CD8-positive, alpha-beta memory T cell (primary cell): ENCODE measurements around the gene ZNF613. TPM values are rescaled to one million over a fixed set of nuclear protein-coding genes. Genes with fewer than 3 reads are reported as not detected.
"Not testable (repeated sequence)": the region's sequence is repeated elsewhere in the genome, so short reads cannot be mapped to it uniquely, and the experiment has no call there.

Experiments
- CTCF ChIA-PET: fragments of 350-600 bp; sonication (Branson Sonifier 250); formaldehyde crosslinking; loops from one replicate; lab custom pipeline; 2021; ENCODE audit warnings: antibody characterized with exemption; lab: Charles Lee
- POLR2A ChIA-PET: fragments of 350-600 bp; sonication (Branson Sonifier 250); formaldehyde crosslinking; loops from one replicate; lab custom pipeline; 2021; ENCODE audit warnings: antibody characterized with exemption; lab: Charles Lee
- DNase-seq, 5 donors: peaks; one replicate each; pipeline versions ENCODE4 v3.0.0 to v3.0.0-alpha.2; 2020 to 2022; ENCODE audit warnings: mixed read lengths in 1 of 5
- H3K27ac ChIP-seq: one replicate; pipeline ENCODE4 v1.7.0; 2013; ENCODE audit warnings: low read depth, mild to moderate bottlenecking, low read length, moderate library complexity
- H3K27me3 ChIP-seq: 2 replicates; pipeline ENCODE4 v1.7.0; 2013; ENCODE audit warnings: low read length, mild to moderate bottlenecking; ENCODE audit not compliant: insufficient read depth, poor library complexity, severe bottlenecking
- H3K36me3 ChIP-seq: 2 replicates; pipeline ENCODE4 v1.7.0; 2013; ENCODE audit warnings: mild to moderate bottlenecking, low read length, moderate library complexity; ENCODE audit not compliant: insufficient read depth
- H3K4me1 ChIP-seq: 2 replicates; pipeline ENCODE4 v1.7.0; 2013; ENCODE audit warnings: mild to moderate bottlenecking, low read length, moderate library complexity; ENCODE audit not compliant: insufficient read depth
- H3K4me3 ChIP-seq: 2 replicates; pipeline ENCODE4 v1.7.0; 2013; ENCODE audit warnings: mild to moderate bottlenecking, low read length
- H3K9me3 ChIP-seq: 2 replicates; pipeline ENCODE4 v1.7.0; 2013; ENCODE audit warnings: mild to moderate bottlenecking, low read length
- H3K27ac Mint-ChIP-seq, 8 donors: one replicate each; pipeline ENCODE4 v1.8.0; 2020 to 2021; ENCODE audit warnings: mixed read lengths in 8 of 8, mild to moderate bottlenecking in 6 of 8, inconsistent platforms in 3 of 8, moderate library complexity in 3 of 8
- H3K27me3 Mint-ChIP-seq, 2 donors: one replicate each; pipeline ENCODE4 v1.8.0; 2020 to 2021; ENCODE audit warnings: mixed read lengths in 2 of 2, mild to moderate bottlenecking in 1 of 2, moderate library complexity in 1 of 2
- H3K36me3 Mint-ChIP-seq, 3 donors: one replicate each; pipeline ENCODE4 v1.8.0; 2020 to 2021; ENCODE audit warnings: mixed read lengths in 3 of 3, inconsistent platforms in 1 of 3, mild to moderate bottlenecking in 1 of 3
- H3K4me1 Mint-ChIP-seq, 3 donors: one replicate each; pipeline ENCODE4 v1.8.0; 2020 to 2021; ENCODE audit warnings: mixed read lengths in 3 of 3, inconsistent platforms in 1 of 3, mild to moderate bottlenecking in 1 of 3
- H3K4me3 Mint-ChIP-seq, 7 donors: one replicate each; pipeline ENCODE4 v1.8.0; 2020 to 2021; ENCODE audit warnings: mixed read lengths in 7 of 7, mild to moderate bottlenecking in 6 of 7, moderate library complexity in 4 of 7, inconsistent platforms in 2 of 7
- H3K9me3 Mint-ChIP-seq, 5 donors: one replicate each; pipeline ENCODE4 v1.8.0; 2020 to 2022; ENCODE audit warnings: mixed read lengths in 5 of 5, mild to moderate bottlenecking in 3 of 5, moderate library complexity in 2 of 5, inconsistent platforms in 1 of 5
- polyA plus RNA-seq: library from polyadenylated mRNA; unstranded; fragments of 300-500 nt; fragmentation: Illumina TruSeq; gene quantifications from one replicate; pipeline ENCODE4 v1.2.3, GENCODE V29; 2021
- total RNA-seq, 2 experiments: library from RNA; stranded (reverse); gene quantifications; one replicate each; pipeline ENCODE4 v1.2.3, GENCODE V29; 2021

ZNF613 gene
- total and polyA plus RNA-seq, 3 experiments from 2014 or later: 3.5 to 4.6 (median 3.5) TPM

DNA sequence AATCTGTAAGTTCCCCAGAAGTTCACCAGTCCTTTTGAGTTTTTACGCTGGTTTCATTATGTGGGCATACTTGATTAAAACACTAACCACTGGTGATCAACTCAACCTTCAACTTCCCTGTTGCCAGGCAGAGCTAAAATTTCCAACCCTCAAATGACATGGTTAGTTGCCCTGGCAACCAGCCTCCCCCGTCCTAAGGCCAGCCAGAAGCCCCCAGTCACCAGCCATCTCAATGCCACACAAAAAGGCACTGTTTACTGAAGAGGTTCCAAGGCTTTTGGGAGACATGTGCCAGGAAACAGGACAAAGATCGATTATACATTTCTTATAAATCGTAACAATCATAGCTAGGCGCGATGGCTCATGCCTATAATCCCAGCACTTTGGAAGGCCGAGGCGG is 24.1 kb upstream of the ZNF613 start:
- ChIA-PET POLR2A (no interaction called here), CTCF (no interaction called here)
- no peak for DNase-seq
- peaks cover 18 to 78% (median 62%) of the 10 kb centered on the region in 3 donors for H3K36me3 Mint-ChIP-seq
- H3K4me3 Mint-ChIP-seq: peak overlapping the region; percentile 90 to 100 (median 99)
- no peaks in the 10 kb centered on the region for H3K27me3 ChIP-seq
- peaks cover 20 to 37% (median 27%) of the 10 kb centered on the region in 3 donors for H3K4me1 Mint-ChIP-seq
- H3K27me3 Mint-ChIP-seq: peaks cover 13 to 17% of the 10 kb centered on the region in 2 donors
- peaks cover 21% of the 10 kb centered on the region for H3K36me3 ChIP-seq
- H3K4me1 ChIP-seq: peaks cover 14% of the 10 kb centered on the region
- peak overlapping the region; percentile 8 for H3K4me3 ChIP-seq
- H3K27ac ChIP-seq: no peak overlapping the region
- peaks cover 31 to 91% (median 78%) of the 10 kb centered on the region in 5 donors for H3K9me3 Mint-ChIP-seq
- peaks cover 41% of the 10 kb centered on the region for H3K9me3 ChIP-seq
- peak overlapping the region in 1 of 8 donors; percentile 80 for H3K27ac Mint-ChIP-seq

- peaks cover 17 to 70% (median 53%) of the 10 kb centered on the region in 3 donors for H3K36me3 Mint-ChIP-seq
- peaks cover 35 to 89% (median 74%) of the 10 kb centered on the region in 5 donors for H3K9me3 Mint-ChIP-seq
- H3K27ac ChIP-seq: peak within 1 kb of the TSS; percentile 87
- peaks cover 23 to 26% of the 10 kb centered on the region in 2 donors for H3K27me3 Mint-ChIP-seq
- ChIA-PET CTCF (no interaction called here), POLR2A (no interaction called here)
- H3K4me3 ChIP-seq: peak within 1 kb of the TSS; percentile 95
- peak within 1 kb of the TSS; percentile 1 to 97 (median 96) for H3K27ac Mint-ChIP-seq
- peak; percentile 56 to 86 (median 73) for DNase-seq
- peaks cover 9% of the 10 kb centered on the region for H3K36me3 ChIP-seq
- peak within 1 kb of the TSS; percentile 90 to 100 (median 99) for H3K4me3 Mint-ChIP-seq
- peaks cover 20 to 37% (median 27%) of the 10 kb centered on the region in 3 donors for H3K4me1 Mint-ChIP-seq
- H3K27me3 ChIP-seq: no peaks in the 10 kb centered on the region
- peaks cover 32% of the 10 kb centered on the region for H3K9me3 ChIP-seq
- H3K4me1 ChIP-seq: peaks cover 14% of the 10 kb centered on the region
Observed at GRCh38 chr19:51904331-51905165, 22.7 kb upstream of the ZNF613 start, which contains the start of gene ZNF649. TSS of gene ZNF649 (minus strand) at chr19:51905017. CDS start at chr19:51900107, 4,910 bp downstream.

DNA sequence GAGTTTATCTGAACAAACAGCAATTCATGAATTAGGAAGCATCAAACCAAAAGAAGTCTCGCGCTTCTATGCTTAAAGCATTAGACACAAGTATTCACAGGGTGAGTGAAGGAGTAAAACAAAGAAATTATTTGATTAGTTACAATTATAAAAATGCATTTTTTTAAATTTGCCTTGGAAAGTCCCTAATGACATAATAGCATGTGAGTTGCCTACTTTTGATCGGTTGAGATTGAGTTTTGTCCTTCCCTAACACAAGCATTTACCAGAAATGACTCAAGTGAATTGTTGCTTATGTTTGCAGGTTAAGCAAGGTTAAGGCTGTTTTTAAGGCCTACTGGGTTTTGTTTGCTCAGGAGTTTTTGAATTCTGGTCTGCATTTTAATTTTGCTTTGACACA is 22.1 kb upstream of the ZNF613 start:
- CTCF ChIA-PET: no interaction called here
- H3K27me3 ChIP-seq: no peaks in the 10 kb centered on the region
- POLR2A ChIA-PET: no interaction called here
- peaks cover 3% of the 10 kb centered on the region for H3K36me3 ChIP-seq
- Mint-ChIP-seq H3K4me1 (peaks cover 18 to 35% (median 27%) of the 10 kb centered on the region in 3 donors), H3K27me3 (peaks cover 28 to 29% of the 10 kb centered on the region in 2 donors), H3K9me3 (peaks cover 39 to 88% (median 72%) of the 10 kb centered on the region in 5 donors), H3K27ac (peak overlapping the region in 7 of 8 donors; percentile 1 to 97 (median 96)), H3K36me3 (peaks cover 11 to 66% (median 48%) of the 10 kb centered on the region in 3 donors), H3K4me3 (peak overlapping the region; percentile 90 to 100 (median 99))
- peak overlapping the region; percentile 8 for H3K4me3 ChIP-seq
- peaks cover 14% of the 10 kb centered on the region for H3K4me1 ChIP-seq
- DNase-seq: no peak
- H3K9me3 ChIP-seq: peaks cover 26% of the 10 kb centered on the region
- no peak overlapping the region for H3K27ac ChIP-seq

DNA sequence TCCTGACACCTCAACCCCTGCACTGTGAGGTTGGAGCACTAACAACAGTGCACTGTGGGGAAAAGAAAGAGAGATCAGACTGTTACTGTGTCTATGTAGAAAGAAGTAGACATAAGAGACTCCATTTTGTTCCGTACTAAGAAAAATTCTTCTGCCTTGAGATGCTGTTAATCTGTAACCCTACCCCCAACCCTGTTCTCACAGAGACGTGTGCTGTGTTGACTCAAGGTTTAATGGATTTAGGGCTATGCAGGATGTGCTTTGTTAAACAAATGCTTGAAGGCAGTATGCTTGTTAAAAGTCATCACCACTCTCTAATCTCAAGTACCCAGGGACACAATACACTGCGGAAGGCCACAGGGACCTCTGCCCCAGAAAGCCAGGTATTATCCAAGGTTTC is 21.6 kb upstream of the ZNF613 start:
- H3K4me3 Mint-ChIP-seq: peak overlapping the region in 5 of 7 donors; percentile 13 to 99 (median 27)
- Histone ChIP-seq H3K4me3 (peak overlapping the region; percentile 8), H3K9me3 (peaks cover 22% of the 10 kb centered on the region), H3K4me1 (peaks cover 14% of the 10 kb centered on the region)
- H3K4me1 Mint-ChIP-seq: peaks cover 18 to 33% (median 27%) of the 10 kb centered on the region in 3 donors
- peaks cover 9 to 65% (median 45%) of the 10 kb centered on the region in 3 donors for H3K36me3 Mint-ChIP-seq
- H3K27ac ChIP-seq, H3K27me3 ChIP-seq, DNase-seq, H3K27ac Mint-ChIP-seq, CTCF ChIA-PET, POLR2A ChIA-PET, H3K36me3 ChIP-seq: not testable (repeated sequence)
- peaks cover 39 to 88% (median 72%) of the 10 kb centered on the region in 5 donors for H3K9me3 Mint-ChIP-seq
- peaks cover 32% of the 10 kb centered on the region in 2 donors for H3K27me3 Mint-ChIP-seq

DNA sequence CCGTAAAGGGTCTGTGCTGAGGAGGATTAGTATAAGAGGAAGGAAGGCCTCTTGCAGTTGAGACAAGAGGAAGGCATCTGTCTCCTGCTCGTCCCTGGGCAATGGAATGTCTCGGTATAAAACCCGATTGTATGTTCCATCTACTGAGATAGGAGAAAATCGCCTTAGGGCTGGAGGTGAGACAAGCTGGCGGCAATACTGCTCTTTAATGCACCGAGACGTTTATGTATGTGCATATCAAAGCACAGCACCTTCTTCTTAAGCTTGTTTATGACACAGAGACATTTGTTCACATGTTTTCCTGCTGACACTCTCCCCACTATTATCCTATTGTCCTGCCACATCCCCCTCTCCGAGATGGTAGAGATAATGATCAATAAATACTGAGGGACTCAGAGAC is 21.2 kb upstream of the ZNF613 start:
- Mint-ChIP-seq H3K4me1 (peaks cover 18 to 29% (median 27%) of the 10 kb centered on the region in 3 donors), H3K9me3 (peaks cover 39 to 85% (median 72%) of the 10 kb centered on the region in 5 donors), H3K36me3 (peaks cover 9 to 65% (median 40%) of the 10 kb centered on the region in 3 donors), H3K4me3 (peak overlapping the region in 5 of 7 donors; percentile 8 to 51 (median 37)), H3K27ac (peak overlapping the region in 1 of 8 donors; percentile 57), H3K27me3 (peaks cover 32 to 33% of the 10 kb centered on the region in 2 donors)
- H3K4me3 ChIP-seq, CTCF ChIA-PET, H3K36me3 ChIP-seq, DNase-seq, H3K27ac ChIP-seq, POLR2A ChIA-PET, H3K27me3 ChIP-seq: not testable (repeated sequence)
- Histone ChIP-seq H3K9me3 (peaks cover 17% of the 10 kb centered on the region), H3K4me1 (peaks cover 14% of the 10 kb centered on the region)

- Mint-ChIP-seq H3K4me1 (peaks cover 14 to 22% (median 21%) of the 10 kb centered on the region in 3 donors), H3K36me3 (peaks cover 4 to 54% (median 26%) of the 10 kb centered on the region in 3 donors), H3K9me3 (peaks cover 45 to 83% (median 72%) of the 10 kb centered on the region in 5 donors), H3K27me3 (peaks cover 32 to 38% of the 10 kb centered on the region in 2 donors)
- CTCF ChIA-PET, H3K4me3 ChIP-seq, H3K9me3 ChIP-seq, H3K27ac ChIP-seq, H3K27me3 ChIP-seq, POLR2A ChIA-PET, H3K4me3 Mint-ChIP-seq, DNase-seq, H3K27ac Mint-ChIP-seq, H3K36me3 ChIP-seq: not testable (repeated sequence)
- peaks cover 12% of the 10 kb centered on the region for H3K4me1 ChIP-seq
Observed at GRCh38 chr19:51907981-51908380, 19.3 kb upstream of the ZNF613 start.

DNA sequence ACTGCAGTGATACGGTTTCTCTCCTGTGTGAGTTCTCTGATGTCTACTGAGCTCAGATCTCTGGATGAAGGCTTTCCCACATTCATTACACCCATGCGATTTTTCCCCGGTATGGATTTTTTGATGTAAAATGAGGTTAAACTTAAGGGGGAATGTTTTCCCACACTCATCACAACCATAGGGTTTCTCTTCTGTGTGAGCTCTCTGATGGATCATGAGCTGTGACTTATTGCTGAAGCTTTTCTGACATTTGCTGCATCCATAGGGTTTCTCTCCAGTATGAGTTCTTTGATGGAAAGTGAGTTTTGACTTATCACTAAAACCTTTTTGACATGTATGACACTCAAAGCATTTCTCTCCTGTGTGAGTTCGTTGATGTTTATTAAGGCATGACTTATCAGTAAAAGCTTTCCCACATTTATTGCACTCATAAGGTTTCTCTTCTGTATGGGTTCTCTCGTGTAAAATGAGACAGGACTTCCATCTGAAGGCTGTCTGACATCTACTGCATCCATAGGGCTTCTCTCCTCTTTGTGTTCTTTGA is 11.9 kb upstream of the ZNF613 start:
- peaks cover 9 to 41% (median 18%) of the 10 kb centered on the region in 3 donors for H3K36me3 Mint-ChIP-seq

More for the DNA sequence above, 11.9 kb upstream of the ZNF613 start:
- Histone ChIP-seq H3K36me3 (no peaks in the 10 kb centered on the region), H3K4me1 (no peaks in the 10 kb centered on the region), H3K9me3 (peaks cover 32% of the 10 kb centered on the region), H3K27ac (no peak overlapping the region), H3K4me3 (no peak overlapping the region), H3K27me3 (no peaks in the 10 kb centered on the region)
- peaks cover 49 to 94% (median 84%) of the 10 kb centered on the region in 5 donors for H3K9me3 Mint-ChIP-seq
- no peak overlapping the region for H3K4me3 Mint-ChIP-seq
- peaks cover 6 to 8% of the 10 kb centered on the region in 2 donors for H3K27me3 Mint-ChIP-seq
- H3K4me1 Mint-ChIP-seq: no peaks in the 10 kb centered on the region
- ChIA-PET POLR2A (no interaction called here), CTCF (no interaction called here)
- DNase-seq: no peak
- H3K27ac Mint-ChIP-seq: no peak overlapping the region
